ENCODE measurements around the gene ZCCHC9. TPM values are rescaled to one million over a fixed set of nuclear protein-coding genes. Genes with fewer than 3 reads are reported as not detected.
A peak's percentile ranks its signal among the peaks of the same experiment; 100 is the strongest.

The ZCCHC9 gene
- total and polyA plus RNA-seq, 4 donors: 16.6 to 29.3 (median 23.5) TPM

GRCh38 chr5:81297531-81297930, 3.9 kb upstream of the ZCCHC9 start:
- no peaks in the 10 kb centered on the region for H3K36me3 ChIP-seq (ENCODE audit: control insufficient read depth, insufficient read depth, low read length)
- H3K4me1 ChIP-seq (ENCODE audit: control insufficient read depth, insufficient read depth, low read length): peaks cover 12% of the 10 kb centered on the region
- H3K27ac ChIP-seq (ENCODE audit: low read depth, low read length): no peak overlapping the region
- 100% methylated on average over 1 of the region's 4 CpGs for WGBS (ENCODE audit: insufficient coverage)
- peaks cover 2% of the 10 kb centered on the region for H3K9me3 ChIP-seq (ENCODE audit: control insufficient read depth, insufficient read depth, low read length)
- no peak overlapping the region for H3K4me3 ChIP-seq (ENCODE audit: low read depth, low read length)
- no peaks in the 10 kb centered on the region for H3K27me3 ChIP-seq (ENCODE audit: control insufficient read depth, insufficient read depth, low read length)
- DNase-seq (ENCODE audit: low read depth in 4 of 6, low spot score in 6 of 6): no peak

- Histone ChIP-seq H3K4me3 (ENCODE audit: low read depth, low read length) (peak overlapping the region; percentile 69), H3K36me3 (ENCODE audit: control insufficient read depth, insufficient read depth, low read length) (peaks cover 4% of the 10 kb centered on the region), H3K27me3 (ENCODE audit: control insufficient read depth, insufficient read depth, low read length) (no peaks in the 10 kb centered on the region), H3K9me3 (ENCODE audit: control insufficient read depth, insufficient read depth, low read length) (no peaks in the 10 kb centered on the region), H3K27ac (ENCODE audit: low read depth, low read length) (peak overlapping the region; percentile 95), H3K4me1 (ENCODE audit: control insufficient read depth, insufficient read depth, low read length) (peaks cover 12% of the 10 kb centered on the region)
- DNase-seq (ENCODE audit: low read depth in 4 of 6, low spot score in 6 of 6): no peak
- WGBS (ENCODE audit: insufficient coverage): 0% methylated on average over 1 of the region's 2 CpGs
These were observed 491 bp upstream of the ZCCHC9 start for GRCh38 chr5:81300921-81301270.

GRCh38 chr5:81302596-81302995, 1.2 kb downstream of the ZCCHC9 start:
- H3K27ac ChIP-seq (ENCODE audit: low read depth, low read length): no peak overlapping the region
- H3K4me3 ChIP-seq (ENCODE audit: low read depth, low read length): no peak overlapping the region
- peaks cover 12% of the 10 kb centered on the region for H3K4me1 ChIP-seq (ENCODE audit: control insufficient read depth, insufficient read depth, low read length)
- no peak for DNase-seq (ENCODE audit: low read depth in 4 of 6, low spot score in 6 of 6)
- WGBS (ENCODE audit: insufficient coverage): 100% methylated on average over 2 of the region's 5 CpGs
- peaks cover 4% of the 10 kb centered on the region for H3K36me3 ChIP-seq (ENCODE audit: control insufficient read depth, insufficient read depth, low read length)
- H3K27me3 ChIP-seq (ENCODE audit: control insufficient read depth, insufficient read depth, low read length): no peaks in the 10 kb centered on the region
- H3K9me3 ChIP-seq (ENCODE audit: control insufficient read depth, insufficient read depth, low read length): no peaks in the 10 kb centered on the region

GRCh38 chr5:81303563-81303962, 2.2 kb downstream of the ZCCHC9 start:
- Histone ChIP-seq H3K27me3 (ENCODE audit: control insufficient read depth, insufficient read depth, low read length) (no peaks in the 10 kb centered on the region), H3K36me3 (ENCODE audit: control insufficient read depth, insufficient read depth, low read length) (peaks cover 4% of the 10 kb centered on the region), H3K4me3 (ENCODE audit: low read depth, low read length) (no peak overlapping the region), H3K9me3 (ENCODE audit: control insufficient read depth, insufficient read depth, low read length) (no peaks in the 10 kb centered on the region), H3K27ac (ENCODE audit: low read depth, low read length) (no peak overlapping the region), H3K4me1 (ENCODE audit: control insufficient read depth, insufficient read depth, low read length) (peaks cover 12% of the 10 kb centered on the region)
- no CpG with 5 or more reads among the region's 1 CpG for WGBS (ENCODE audit: insufficient coverage)
- DNase-seq (ENCODE audit: low read depth in 4 of 6, low spot score in 6 of 6): no peak

GRCh38 chr5:81305785-81306184, 4.4 kb downstream of the ZCCHC9 start:
- Histone ChIP-seq H3K4me3 (ENCODE audit: low read depth, low read length) (no peak overlapping the region), H3K27ac (ENCODE audit: low read depth, low read length) (no peak overlapping the region), H3K9me3 (ENCODE audit: control insufficient read depth, insufficient read depth, low read length) (no peaks in the 10 kb centered on the region), H3K27me3 (ENCODE audit: control insufficient read depth, insufficient read depth, low read length) (no peaks in the 10 kb centered on the region), H3K4me1 (ENCODE audit: control insufficient read depth, insufficient read depth, low read length) (peaks cover 6% of the 10 kb centered on the region), H3K36me3 (ENCODE audit: control insufficient read depth, insufficient read depth, low read length) (peaks cover 8% of the 10 kb centered on the region)
- DNase-seq (ENCODE audit: low read depth in 4 of 6, low spot score in 6 of 6): no peak

- H3K27ac ChIP-seq (ENCODE audit: low read depth, low read length): no peak overlapping the region
- peaks cover 8% of the 10 kb centered on the region for H3K36me3 ChIP-seq (ENCODE audit: control insufficient read depth, insufficient read depth, low read length)
- H3K4me3 ChIP-seq (ENCODE audit: low read depth, low read length): no peak overlapping the region
- no peaks in the 10 kb centered on the region for H3K27me3 ChIP-seq (ENCODE audit: control insufficient read depth, insufficient read depth, low read length)
- H3K4me1 ChIP-seq (ENCODE audit: control insufficient read depth, insufficient read depth, low read length): no peaks in the 10 kb centered on the region
- no peak for DNase-seq (ENCODE audit: low read depth in 4 of 6, low spot score in 6 of 6)
- no peaks in the 10 kb centered on the region for H3K9me3 ChIP-seq (ENCODE audit: control insufficient read depth, insufficient read depth, low read length)
- WGBS (ENCODE audit: insufficient coverage): 83% methylated on average over 1 of the region's 2 CpGs
These were observed 7.4 kb downstream of the ZCCHC9 start for GRCh38 chr5:81308836-81309235.

- H3K27me3 ChIP-seq (ENCODE audit: control insufficient read depth, insufficient read depth, low read length): no peaks in the 10 kb centered on the region
- DNase-seq (ENCODE audit: low read depth in 4 of 6, low spot score in 6 of 6): no peak
- peaks cover 8% of the 10 kb centered on the region for H3K36me3 ChIP-seq (ENCODE audit: control insufficient read depth, insufficient read depth, low read length)
- no peaks in the 10 kb centered on the region for H3K9me3 ChIP-seq (ENCODE audit: control insufficient read depth, insufficient read depth, low read length)
- no peak overlapping the region for H3K4me3 ChIP-seq (ENCODE audit: low read depth, low read length)
- H3K4me1 ChIP-seq (ENCODE audit: control insufficient read depth, insufficient read depth, low read length): no peaks in the 10 kb centered on the region
- no peak overlapping the region for H3K27ac ChIP-seq (ENCODE audit: low read depth, low read length)
- no CpG with 5 or more reads among the region's 1 CpG for WGBS (ENCODE audit: insufficient coverage)
These were observed 9.1 kb downstream of the ZCCHC9 start for GRCh38 chr5:81310402-81311063.

GRCh38 chr5:81313278-81313677, 11.9 kb downstream of the ZCCHC9 start:
- no peaks in the 10 kb centered on the region for H3K27me3 ChIP-seq (ENCODE audit: control insufficient read depth, insufficient read depth, low read length)
- no peak overlapping the region for H3K27ac ChIP-seq (ENCODE audit: low read depth, low read length)
- no peaks in the 10 kb centered on the region for H3K4me1 ChIP-seq (ENCODE audit: control insufficient read depth, insufficient read depth, low read length)
- H3K9me3 ChIP-seq (ENCODE audit: control insufficient read depth, insufficient read depth, low read length): no peaks in the 10 kb centered on the region
- no peak for DNase-seq (ENCODE audit: low read depth in 4 of 6, low spot score in 6 of 6)
- H3K36me3 ChIP-seq (ENCODE audit: control insufficient read depth, insufficient read depth, low read length): peaks cover 7% of the 10 kb centered on the region
- H3K4me3 ChIP-seq (ENCODE audit: low read depth, low read length): no peak overlapping the region

GRCh38 chr5:81313686-81314085, 12.3 kb downstream of the ZCCHC9 start:
- no CpG with 5 or more reads among the region's 3 CpGs for WGBS (ENCODE audit: insufficient coverage)
- no peak for DNase-seq (ENCODE audit: low read depth in 4 of 6, low spot score in 6 of 6)
- Histone ChIP-seq H3K4me1 (ENCODE audit: control insufficient read depth, insufficient read depth, low read length) (no peaks in the 10 kb centered on the region), H3K9me3 (ENCODE audit: control insufficient read depth, insufficient read depth, low read length) (no peaks in the 10 kb centered on the region), H3K36me3 (ENCODE audit: control insufficient read depth, insufficient read depth, low read length) (peaks cover 7% of the 10 kb centered on the region), H3K4me3 (ENCODE audit: low read depth, low read length) (no peak overlapping the region), H3K27ac (ENCODE audit: low read depth, low read length) (no peak overlapping the region), H3K27me3 (ENCODE audit: control insufficient read depth, insufficient read depth, low read length) (no peaks in the 10 kb centered on the region)

GRCh38 chr5:81314581-81314980, 13.2 kb downstream of the ZCCHC9 start:
- Histone ChIP-seq H3K9me3 (ENCODE audit: control insufficient read depth, insufficient read depth, low read length) (no peaks in the 10 kb centered on the region), H3K4me1 (ENCODE audit: control insufficient read depth, insufficient read depth, low read length) (no peaks in the 10 kb centered on the region), H3K27me3 (ENCODE audit: control insufficient read depth, insufficient read depth, low read length) (no peaks in the 10 kb centered on the region), H3K4me3 (ENCODE audit: low read depth, low read length) (no peak overlapping the region), H3K27ac (ENCODE audit: low read depth, low read length) (no peak overlapping the region), H3K36me3 (ENCODE audit: control insufficient read depth, insufficient read depth, low read length) (peaks cover 4% of the 10 kb centered on the region)
- DNase-seq (ENCODE audit: low read depth in 4 of 6, low spot score in 6 of 6): no peak
- 100% methylated on average over 3 of the region's 3 CpGs for WGBS (ENCODE audit: insufficient coverage)

All from spinal cord (tissue), 10 donors.